ENCODE data around the gene SEPHS1. TPM values are rescaled to one million over a fixed set of nuclear protein-coding genes. Genes with fewer than 3 reads are reported as not detected.

Gene SEPHS1
- total and polyA plus RNA-seq, 3 experiments from 2014 or later: 22.4 to 59.4 (median 52.0) TPM

DNA sequence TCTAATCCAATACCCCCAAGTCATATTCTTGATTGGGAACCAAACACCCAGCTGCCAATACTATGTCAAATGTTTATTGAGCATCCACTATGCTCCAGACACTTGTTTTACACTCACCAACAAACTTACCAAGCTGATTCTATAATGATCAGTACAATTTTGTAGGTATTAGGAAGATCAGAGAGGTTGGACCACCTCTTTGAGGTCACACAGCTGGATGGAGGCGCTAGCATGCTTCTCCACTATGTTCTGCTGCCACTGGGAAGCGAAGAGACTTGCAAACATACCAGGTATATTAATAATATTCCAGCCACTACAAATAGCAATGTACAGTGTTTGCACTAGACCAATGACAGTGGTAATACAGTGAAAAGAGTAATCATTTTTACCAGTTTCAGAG, 25.6 kb upstream of the SEPHS1 start:
- CTCF ChIA-PET: interaction anchor here (0.9 to 1.6 kb wide), 4 partner anchors 10 to 66 kb away, joined by 3 to 7 read pairs (median 4); no protein-coding TSS in a partner anchor
- H3K27me3 ChIP-seq (ENCODE audit: insufficient read depth, low read length, poor library complexity, severe bottlenecking): no peaks in the 10 kb centered on the region
- H3K9me3 Mint-ChIP-seq: no peaks in the 10 kb centered on the region
- H3K27me3 Mint-ChIP-seq: peaks cover 12 to 16% of the 10 kb centered on the region in 2 donors
- no peak overlapping the region for H3K4me3 ChIP-seq (ENCODE audit: low read length)
- H3K27ac Mint-ChIP-seq: no peak overlapping the region
- POLR2A ChIA-PET: no interaction called here
- no peak for DNase-seq
- no peaks in the 10 kb centered on the region for H3K36me3 Mint-ChIP-seq
- H3K9me3 ChIP-seq (ENCODE audit: low read length): no peaks in the 10 kb centered on the region
- no peak overlapping the region for H3K4me3 Mint-ChIP-seq
- no peak overlapping the region for H3K27ac ChIP-seq (ENCODE audit: low read depth, low read length)
- H3K4me1 ChIP-seq (ENCODE audit: insufficient read depth, low read length): no peaks in the 10 kb centered on the region
- peaks cover 0 to 5% (median 1%) of the 10 kb centered on the region in 3 donors for H3K4me1 Mint-ChIP-seq
- H3K36me3 ChIP-seq (ENCODE audit: insufficient read depth, low read length): no peaks in the 10 kb centered on the region

DNA sequence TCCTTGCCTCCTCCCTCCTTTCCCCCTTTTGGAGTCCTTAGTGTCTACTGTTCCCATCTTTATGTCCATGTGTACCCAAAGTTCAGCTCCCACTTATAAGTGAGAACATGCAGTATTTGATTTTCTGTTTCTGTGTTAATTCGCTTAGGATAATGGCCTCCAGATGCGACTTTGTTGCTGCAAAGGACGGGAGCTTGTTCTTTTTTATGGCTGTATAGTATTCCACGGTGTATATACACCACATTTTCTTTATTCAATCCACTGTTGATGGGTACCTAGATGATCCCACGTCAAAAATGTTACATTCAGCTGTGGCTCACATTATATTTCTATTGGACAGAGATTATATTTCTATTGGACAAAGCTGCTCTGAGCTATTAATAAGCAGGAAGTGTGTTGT, 24.4 kb upstream of the SEPHS1 start:
- Mint-ChIP-seq H3K36me3 (no peaks in the 10 kb centered on the region), H3K9me3 (no peaks in the 10 kb centered on the region), H3K27ac (no peak overlapping the region), H3K27me3 (peaks cover 9 to 10% of the 10 kb centered on the region in 2 donors), H3K4me3 (no peak overlapping the region), H3K4me1 (peaks cover 0 to 5% (median 1%) of the 10 kb centered on the region in 3 donors)
- H3K27me3 ChIP-seq (ENCODE audit: insufficient read depth, low read length, poor library complexity, severe bottlenecking): no peaks in the 10 kb centered on the region
- H3K9me3 ChIP-seq (ENCODE audit: low read length): no peaks in the 10 kb centered on the region
- H3K36me3 ChIP-seq (ENCODE audit: insufficient read depth, low read length): no peaks in the 10 kb centered on the region
- H3K4me3 ChIP-seq (ENCODE audit: low read length): no peak overlapping the region
- ChIA-PET POLR2A (no interaction called here), CTCF (interaction anchor here (0.7 to 2.1 kb wide), 8 partner anchors 8 to 211 kb away, joined by 3 to 7 read pairs (median 4); no protein-coding TSS in a partner anchor)
- H3K4me1 ChIP-seq (ENCODE audit: insufficient read depth, low read length): no peaks in the 10 kb centered on the region
- DNase-seq: no peak
- no peak overlapping the region for H3K27ac ChIP-seq (ENCODE audit: low read depth, low read length)

DNA sequence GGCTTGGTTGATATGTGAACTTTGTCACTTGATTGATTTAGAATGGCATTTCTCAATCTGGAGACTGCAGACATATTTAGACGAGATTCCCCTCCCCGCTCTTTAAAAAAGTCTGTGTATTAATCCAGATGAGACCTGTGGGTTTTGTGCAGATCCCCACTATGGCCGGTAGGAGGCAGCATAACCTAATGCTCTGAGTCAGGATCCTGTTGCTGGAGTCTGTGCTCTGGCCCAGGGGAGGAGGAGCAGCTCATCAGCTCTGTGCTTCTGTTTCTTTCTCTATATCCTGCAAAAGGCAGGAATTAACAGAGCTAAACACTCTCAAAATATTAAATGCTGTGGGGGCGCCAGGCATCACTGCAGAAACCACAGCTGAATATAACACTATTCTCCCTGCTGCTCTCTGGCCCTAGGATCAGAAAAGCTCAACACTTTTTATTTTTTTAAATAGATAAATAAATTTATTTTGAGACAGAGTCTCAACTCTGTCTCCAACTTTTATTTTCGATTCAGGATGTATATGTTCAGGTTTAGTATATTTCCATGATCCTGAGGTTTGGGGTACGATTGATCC, 23.9 kb upstream of the SEPHS1 start:
- POLR2A ChIA-PET: no interaction called here

DNA sequence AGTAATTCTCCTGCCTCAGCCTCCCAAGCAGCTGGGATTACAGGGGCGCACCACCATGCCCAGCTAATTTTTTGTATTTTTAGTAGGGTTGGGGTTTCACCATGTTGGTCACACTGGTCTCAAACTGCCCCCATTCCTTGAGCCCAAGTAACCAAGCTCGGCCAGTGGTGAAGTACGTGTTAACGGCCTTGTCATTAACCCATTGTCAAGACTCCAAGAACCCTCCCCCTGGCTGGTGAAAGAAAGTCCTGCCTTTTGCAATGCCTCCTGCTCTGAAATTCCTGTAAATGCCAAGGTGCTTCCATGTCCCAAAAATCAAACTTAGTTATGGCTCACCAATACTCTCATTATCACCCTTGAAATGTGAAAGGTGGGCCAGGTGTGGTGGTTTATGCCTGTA, 18.8 kb upstream of the SEPHS1 start:
- Mint-ChIP-seq H3K27me3 (peaks cover 2 to 15% of the 10 kb centered on the region in 2 donors), H3K27ac (no peak overlapping the region), H3K9me3 (no peaks in the 10 kb centered on the region), H3K4me1 (peaks cover 0 to 3% (median under 1%) of the 10 kb centered on the region in 3 donors), H3K36me3 (no peaks in the 10 kb centered on the region), H3K4me3 (no peak overlapping the region)
- no peaks in the 10 kb centered on the region for H3K9me3 ChIP-seq (ENCODE audit: low read length)
- H3K27ac ChIP-seq (ENCODE audit: low read depth, low read length): no peak overlapping the region
- ChIA-PET CTCF (interaction anchor here (1.5 kb wide), 1 partner anchor 10 kb away, joined by 3 read pairs; no protein-coding TSS in a partner anchor), POLR2A (interaction anchor here (0.6 kb wide), 1 partner anchor 18 kb away, joined by 3 read pairs; no protein-coding TSS in a partner anchor)
- no peaks in the 10 kb centered on the region for H3K4me1 ChIP-seq (ENCODE audit: insufficient read depth, low read length)
- no peaks in the 10 kb centered on the region for H3K36me3 ChIP-seq (ENCODE audit: insufficient read depth, low read length)
- no peak overlapping the region for H3K4me3 ChIP-seq (ENCODE audit: low read length)
- no peak for DNase-seq
- H3K27me3 ChIP-seq (ENCODE audit: insufficient read depth, low read length, poor library complexity, severe bottlenecking): no peaks in the 10 kb centered on the region

More for the DNA sequence above, 23.9 kb upstream of the SEPHS1 start:
- DNase-seq: peak; percentile 20 to 68 (median 59)
- no peaks in the 10 kb centered on the region for H3K27me3 ChIP-seq (ENCODE audit: insufficient read depth, low read length, poor library complexity, severe bottlenecking)
- peaks cover 0 to 5% (median 1%) of the 10 kb centered on the region in 3 donors for H3K4me1 Mint-ChIP-seq
- no peak overlapping the region for H3K27ac ChIP-seq (ENCODE audit: low read depth, low read length)
- no peaks in the 10 kb centered on the region for H3K36me3 Mint-ChIP-seq
- no peak overlapping the region for H3K4me3 Mint-ChIP-seq
- H3K27ac Mint-ChIP-seq: no peak overlapping the region
- no peaks in the 10 kb centered on the region for H3K9me3 Mint-ChIP-seq
- H3K27me3 Mint-ChIP-seq: peaks cover 10 to 11% of the 10 kb centered on the region in 2 donors
- H3K36me3 ChIP-seq (ENCODE audit: insufficient read depth, low read length): no peaks in the 10 kb centered on the region
- H3K9me3 ChIP-seq (ENCODE audit: low read length): no peaks in the 10 kb centered on the region
- no peak overlapping the region for H3K4me3 ChIP-seq (ENCODE audit: low read length)
- CTCF ChIA-PET: interaction anchor here (1.0 to 2.1 kb wide), 6 partner anchors 9 to 212 kb away, joined by 3 to 7 read pairs (median 4); no protein-coding TSS in a partner anchor
- H3K4me1 ChIP-seq (ENCODE audit: insufficient read depth, low read length): no peaks in the 10 kb centered on the region

- no peaks in the 10 kb centered on the region for H3K9me3 Mint-ChIP-seq
- H3K36me3 Mint-ChIP-seq: no peaks in the 10 kb centered on the region
- ChIA-PET POLR2A (no interaction called here), CTCF (no interaction called here)
- no peak for DNase-seq
- H3K4me1 Mint-ChIP-seq: no peaks in the 10 kb centered on the region
- no peak overlapping the region for H3K4me3 ChIP-seq (ENCODE audit: low read length)
- no peaks in the 10 kb centered on the region for H3K27me3 ChIP-seq (ENCODE audit: insufficient read depth, low read length, poor library complexity, severe bottlenecking)
- no peak overlapping the region for H3K4me3 Mint-ChIP-seq
- H3K27ac Mint-ChIP-seq: no peak overlapping the region
- H3K27ac ChIP-seq (ENCODE audit: low read depth, low read length): no peak overlapping the region
- H3K4me1 ChIP-seq (ENCODE audit: insufficient read depth, low read length): no peaks in the 10 kb centered on the region
- no peaks in the 10 kb centered on the region for H3K36me3 ChIP-seq (ENCODE audit: insufficient read depth, low read length)
- H3K9me3 ChIP-seq (ENCODE audit: low read length): no peaks in the 10 kb centered on the region
- H3K27me3 Mint-ChIP-seq: peaks cover 4 to 22% of the 10 kb centered on the region in 2 donors
Observed at GRCh38 chr10:13365831-13366230, 17.7 kb upstream of the SEPHS1 start.

- no peaks in the 10 kb centered on the region for H3K27me3 ChIP-seq (ENCODE audit: insufficient read depth, low read length, poor library complexity, severe bottlenecking)
- H3K36me3 Mint-ChIP-seq: no peaks in the 10 kb centered on the region
- CTCF ChIA-PET: no interaction called here
- no peak for DNase-seq
- H3K4me3 ChIP-seq (ENCODE audit: low read length): no peak overlapping the region
- H3K9me3 ChIP-seq (ENCODE audit: low read length): no peaks in the 10 kb centered on the region
- no peaks in the 10 kb centered on the region for H3K4me1 ChIP-seq (ENCODE audit: insufficient read depth, low read length)
- H3K36me3 ChIP-seq (ENCODE audit: insufficient read depth, low read length): no peaks in the 10 kb centered on the region
- no peaks in the 10 kb centered on the region for H3K9me3 Mint-ChIP-seq
- no peaks in the 10 kb centered on the region for H3K4me1 Mint-ChIP-seq
- POLR2A ChIA-PET: no interaction called here
- no peak overlapping the region for H3K27ac ChIP-seq (ENCODE audit: low read depth, low read length)
- no peak overlapping the region for H3K27ac Mint-ChIP-seq
- no peak overlapping the region for H3K4me3 Mint-ChIP-seq
- peaks cover 1 to 22% of the 10 kb centered on the region in 2 donors for H3K27me3 Mint-ChIP-seq
Observed at GRCh38 chr10:13365243-13365642, 17.1 kb upstream of the SEPHS1 start.

DNA sequence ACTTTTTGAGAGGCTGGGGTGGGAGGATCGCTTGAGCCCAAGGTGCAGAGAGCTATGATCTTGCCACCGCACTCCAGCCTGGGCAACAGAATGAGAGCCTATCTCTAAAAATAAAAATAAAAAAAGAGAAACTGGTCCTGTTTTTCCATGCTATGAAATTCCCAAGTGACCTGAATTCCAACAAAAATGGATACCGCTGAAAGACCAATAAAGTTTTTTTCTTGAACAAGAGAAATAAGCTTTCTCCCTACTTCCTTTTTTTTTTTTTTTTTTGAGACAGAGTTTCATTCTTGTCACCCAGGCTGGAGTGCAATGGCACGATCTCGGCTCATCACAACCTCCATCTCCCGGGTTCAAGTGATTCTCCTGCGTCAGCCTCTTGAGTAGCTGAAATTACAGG, 12.5 kb upstream of the SEPHS1 start:
- H3K9me3 ChIP-seq (ENCODE audit: low read length): no peaks in the 10 kb centered on the region
- H3K4me3 ChIP-seq (ENCODE audit: low read length): no peak overlapping the region
- no peaks in the 10 kb centered on the region for H3K27me3 ChIP-seq (ENCODE audit: insufficient read depth, low read length, poor library complexity, severe bottlenecking)
- Mint-ChIP-seq H3K4me3 (no peak overlapping the region), H3K9me3 (peaks cover 0 to 1% (median 0%) of the 10 kb centered on the region in 5 donors), H3K36me3 (no peaks in the 10 kb centered on the region), H3K27ac (no peak overlapping the region), H3K4me1 (no peaks in the 10 kb centered on the region), H3K27me3 (peaks cover 3 to 27% of the 10 kb centered on the region in 2 donors)
- H3K4me1 ChIP-seq (ENCODE audit: insufficient read depth, low read length): no peaks in the 10 kb centered on the region
- H3K27ac ChIP-seq (ENCODE audit: low read depth, low read length): no peak overlapping the region
- no peaks in the 10 kb centered on the region for H3K36me3 ChIP-seq (ENCODE audit: insufficient read depth, low read length)
- POLR2A ChIA-PET: no interaction called here
- no peak for DNase-seq
- CTCF ChIA-PET: no interaction called here

DNA sequence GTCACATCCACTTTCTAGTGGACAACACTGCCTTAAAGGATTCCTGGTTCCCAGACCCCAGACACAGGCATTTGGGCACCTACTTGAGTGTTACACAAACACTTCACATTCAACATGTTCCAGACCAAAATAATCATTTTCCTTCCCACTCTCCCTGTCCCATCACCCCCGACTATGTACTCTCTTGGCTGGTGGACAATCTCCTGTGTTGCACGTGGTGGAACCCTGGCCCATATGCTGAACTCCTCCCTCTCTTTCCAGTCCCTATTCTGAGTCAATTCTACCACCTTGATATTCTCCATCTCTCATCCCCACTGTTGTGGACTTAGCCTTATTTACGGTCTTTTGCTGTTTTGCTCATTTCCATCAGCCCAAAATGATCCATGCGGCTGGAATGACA, 8.3 kb upstream of the SEPHS1 start:
- H3K4me1 ChIP-seq (ENCODE audit: insufficient read depth, low read length): peaks cover 11% of the 10 kb centered on the region
- no peaks in the 10 kb centered on the region for H3K36me3 ChIP-seq (ENCODE audit: insufficient read depth, low read length)
- ChIA-PET POLR2A (no interaction called here), CTCF (no interaction called here)
- Mint-ChIP-seq H3K4me1 (peaks cover 10 to 13% (median 11%) of the 10 kb centered on the region in 3 donors), H3K27me3 (peaks cover 5 to 32% of the 10 kb centered on the region in 2 donors), H3K27ac (no peak overlapping the region), H3K9me3 (peaks cover 0 to 1% (median 0%) of the 10 kb centered on the region in 5 donors), H3K4me3 (peak overlapping the region in 1 of 7 donors; percentile 10), H3K36me3 (no peaks in the 10 kb centered on the region)
- H3K9me3 ChIP-seq (ENCODE audit: low read length): no peaks in the 10 kb centered on the region
- no peak overlapping the region for H3K27ac ChIP-seq (ENCODE audit: low read depth, low read length)
- DNase-seq: no peak
- H3K4me3 ChIP-seq (ENCODE audit: low read length): no peak overlapping the region
- no peaks in the 10 kb centered on the region for H3K27me3 ChIP-seq (ENCODE audit: insufficient read depth, low read length, poor library complexity, severe bottlenecking)
